NCI-H82 treated with DMSO at 0.1 percent for 48 hours (cell line): ENCODE measurements around the gene TLCD1.
"Not testable (repeated sequence)": the region's sequence is repeated elsewhere in the genome, so short reads cannot be mapped to it uniquely, and the experiment has no call there.

Source experiments
- DNase-seq: peaks from one replicate; lab custom pipeline; 2025; ENCODE audit not compliant: unreplicated experiment; lab: John Stamatoyannopoulos, UW

TLCD1 gene

GRCh38 chr17:28747051-28747691 lies 21.1 kb upstream of the TLCD1 start:
- DNase-seq, result no peak

- peak; percentile 90 for DNase-seq
These were observed 20.6 kb upstream of the TLCD1 start for GRCh38 chr17:28746611-28747050.

- no peak for DNase-seq
These were observed 19.9 kb upstream of the TLCD1 start for GRCh38 chr17:28745786-28746411.

DNA sequence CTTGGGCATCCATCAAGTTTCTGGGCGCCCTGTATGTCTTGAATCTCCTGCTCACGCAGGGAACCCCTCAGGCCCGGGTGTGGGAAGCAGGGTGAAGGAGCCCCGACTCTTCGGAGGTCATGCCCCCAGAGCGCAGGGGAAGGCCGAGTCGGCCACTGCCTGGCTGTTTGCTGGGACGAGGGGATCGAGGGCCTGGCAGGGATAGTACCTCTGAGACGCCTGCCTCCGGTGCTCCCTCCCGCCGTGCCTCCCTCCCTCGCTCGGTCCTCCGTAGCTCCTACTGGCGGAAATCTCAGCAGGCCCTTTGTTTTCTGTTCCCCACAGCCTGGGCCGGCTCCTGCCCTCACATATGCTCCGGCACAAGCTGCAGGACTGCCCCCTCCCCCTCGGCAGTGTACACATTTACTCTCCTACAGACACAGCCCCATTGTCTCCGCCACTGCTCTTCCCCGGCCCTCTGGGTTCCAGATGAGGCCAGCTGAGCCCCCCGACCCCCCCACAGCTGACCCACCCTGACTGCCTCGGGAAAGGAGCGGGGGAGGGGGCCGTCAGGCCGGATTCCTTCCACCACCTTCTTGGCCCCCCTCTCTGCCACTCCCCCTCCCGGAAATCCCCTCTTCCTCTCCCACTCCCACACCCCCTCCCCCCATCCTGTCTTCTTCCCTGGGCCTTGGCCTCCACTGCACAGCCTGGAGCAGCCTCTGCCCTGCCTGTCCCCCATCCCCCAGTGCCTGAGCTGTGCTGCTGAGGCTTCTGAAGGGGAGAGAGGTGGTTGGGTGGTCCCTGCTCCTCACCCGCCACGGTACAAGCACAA lies 19.1 kb upstream of the TLCD1 start:
- DNase-seq, result peak; percentile 24

GRCh38 chr17:28744104-28744971 lies 18.3 kb upstream of the TLCD1 start:
- peak; percentile 52 for DNase-seq

GRCh38 chr17:28743243-28744103 lies 17.4 kb upstream of the TLCD1 start, which contains the start of gene TRAF4:
Gene TRAF4 (plus strand): TSS chr17:28744011. CDS start chr17:28744113, 102 bp downstream.
- DNase-seq, result peak; percentile 70

- no peak for DNase-seq
These were observed 15.6 kb upstream of the TLCD1 start for GRCh38 chr17:28741358-28742349.

DNA sequence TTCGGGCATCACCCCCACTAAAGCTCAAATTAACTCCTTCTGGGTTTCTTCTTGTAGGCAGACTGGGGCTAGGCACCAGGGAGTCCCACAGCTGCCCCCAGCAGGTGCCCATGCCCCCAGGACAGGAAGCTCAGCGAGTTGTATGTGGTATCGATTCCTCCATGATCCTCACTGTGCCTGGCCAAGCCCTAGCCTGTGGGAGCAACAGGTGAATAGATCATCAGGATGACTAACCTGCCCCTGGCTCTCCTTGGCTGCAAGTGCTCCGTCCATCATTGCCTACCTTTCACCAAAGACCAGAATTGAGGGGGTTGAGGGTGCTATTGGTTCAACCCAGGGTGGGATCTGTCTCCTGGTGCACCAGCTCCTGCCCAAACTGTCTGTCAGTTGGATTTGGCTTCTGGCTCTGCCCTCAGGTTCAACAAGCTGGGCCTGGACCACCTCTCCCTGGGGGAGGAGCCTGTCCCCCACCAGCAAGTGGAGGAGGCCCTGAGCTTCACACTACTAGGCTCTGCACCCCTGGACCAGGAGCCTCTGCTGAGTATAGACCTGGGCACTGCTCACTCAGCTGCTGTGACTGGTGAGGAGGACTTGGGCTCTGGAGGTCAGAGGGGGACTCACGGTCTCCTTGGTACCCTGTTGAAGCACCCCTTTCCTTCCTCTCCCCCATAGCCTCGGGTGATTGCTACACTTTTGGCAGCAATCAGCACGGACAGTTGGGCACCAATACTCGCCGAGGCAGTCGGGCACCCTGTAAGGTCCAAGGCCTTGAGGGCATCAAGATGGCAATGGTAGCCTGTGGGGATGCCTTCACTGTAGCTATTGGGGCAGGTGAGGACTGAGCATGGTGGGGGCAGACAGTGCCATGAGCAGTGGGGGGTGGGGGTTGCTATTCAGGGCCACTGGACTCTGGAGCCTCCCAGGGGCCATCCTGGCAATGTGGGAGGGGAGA lies 14.6 kb upstream of the TLCD1 start:
- DNase-seq, result no peak

DNA sequence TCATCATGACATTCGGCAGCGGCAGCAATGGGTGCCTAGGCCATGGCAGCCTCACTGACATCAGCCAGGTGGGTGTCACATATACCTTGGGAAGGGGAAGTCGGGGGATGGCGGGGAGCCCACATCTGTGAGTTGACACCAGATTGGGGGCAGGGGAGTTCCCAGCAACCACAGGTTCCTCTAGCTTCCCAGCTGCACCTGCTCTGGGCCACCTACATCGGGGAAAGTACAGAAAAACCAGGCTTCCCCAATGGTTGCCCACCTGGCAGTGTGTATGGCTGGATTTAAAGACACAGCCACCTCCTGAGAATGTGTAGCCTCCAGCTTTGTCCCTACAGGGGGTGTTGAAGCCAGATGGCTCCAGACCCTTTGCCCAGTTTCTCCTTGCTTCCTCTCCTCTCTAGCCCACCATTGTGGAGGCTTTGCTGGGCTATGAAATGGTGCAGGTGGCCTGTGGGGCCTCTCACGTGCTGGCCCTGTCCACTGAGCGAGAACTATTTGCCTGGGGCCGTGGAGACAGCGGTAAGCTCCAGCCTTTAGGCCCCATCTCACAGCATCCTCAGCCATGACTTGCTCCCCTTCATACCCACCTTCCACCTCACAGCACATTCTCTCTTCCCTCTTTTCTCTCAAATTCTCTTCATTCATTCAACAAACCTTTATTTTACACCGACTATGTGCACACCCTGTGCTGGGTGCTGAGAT lies 12.8 kb upstream of the TLCD1 start:
- DNase-seq, result no peak

DNA sequence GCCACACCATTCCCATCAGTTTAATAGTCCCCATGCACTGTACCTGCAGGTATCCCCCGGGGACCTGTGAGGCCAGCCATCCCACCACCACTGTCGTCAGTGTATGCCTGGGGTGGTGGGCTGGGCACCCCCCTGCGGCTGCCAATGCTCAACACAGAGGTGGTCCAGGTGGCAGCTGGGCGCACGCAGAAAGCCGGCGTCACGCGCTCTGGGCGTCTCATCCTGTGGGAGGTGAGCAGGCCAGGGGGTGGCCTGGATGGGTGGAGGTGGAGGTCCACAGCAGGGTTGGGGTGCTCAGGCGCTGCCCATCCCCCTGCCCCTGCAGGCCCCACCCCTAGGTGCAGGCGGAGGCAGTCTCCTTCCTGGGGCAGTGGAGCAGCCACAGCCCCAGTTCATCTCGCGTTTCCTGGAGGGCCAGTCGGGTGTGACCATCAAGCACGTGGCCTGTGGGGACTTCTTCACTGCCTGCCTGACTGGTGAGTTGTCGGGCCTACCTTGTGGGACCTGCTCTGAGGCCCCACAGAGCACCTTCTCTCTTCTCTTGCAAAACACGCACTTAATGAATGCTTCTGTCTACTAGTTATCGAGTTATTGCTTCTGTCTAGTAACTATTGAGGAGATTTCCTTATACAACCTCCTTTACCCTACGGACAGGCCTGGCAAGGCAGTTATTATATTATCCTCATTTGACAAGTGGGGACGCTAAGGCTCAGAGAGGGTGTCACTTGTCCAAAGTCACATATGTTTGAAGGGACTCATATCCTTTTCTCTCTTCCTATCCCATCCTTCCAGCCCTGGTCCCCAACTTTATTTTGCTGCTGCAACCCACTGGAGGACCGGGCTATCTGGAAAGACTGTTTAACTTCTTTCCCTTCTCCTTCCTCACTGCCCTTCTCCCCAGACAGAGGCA lies 12.0 kb upstream of the TLCD1 start:
- no peak for DNase-seq

GRCh38 chr17:28737316-28737715 lies 11.3 kb upstream of the TLCD1 start:
- DNase-seq, result no peak

GRCh38 chr17:28735913-28736769 lies 10.1 kb upstream of the TLCD1 start:
- DNase-seq, result not testable (repeated sequence)

- no peak for DNase-seq
These were observed 9.2 kb upstream of the TLCD1 start for GRCh38 chr17:28735242-28735722.

DNA sequence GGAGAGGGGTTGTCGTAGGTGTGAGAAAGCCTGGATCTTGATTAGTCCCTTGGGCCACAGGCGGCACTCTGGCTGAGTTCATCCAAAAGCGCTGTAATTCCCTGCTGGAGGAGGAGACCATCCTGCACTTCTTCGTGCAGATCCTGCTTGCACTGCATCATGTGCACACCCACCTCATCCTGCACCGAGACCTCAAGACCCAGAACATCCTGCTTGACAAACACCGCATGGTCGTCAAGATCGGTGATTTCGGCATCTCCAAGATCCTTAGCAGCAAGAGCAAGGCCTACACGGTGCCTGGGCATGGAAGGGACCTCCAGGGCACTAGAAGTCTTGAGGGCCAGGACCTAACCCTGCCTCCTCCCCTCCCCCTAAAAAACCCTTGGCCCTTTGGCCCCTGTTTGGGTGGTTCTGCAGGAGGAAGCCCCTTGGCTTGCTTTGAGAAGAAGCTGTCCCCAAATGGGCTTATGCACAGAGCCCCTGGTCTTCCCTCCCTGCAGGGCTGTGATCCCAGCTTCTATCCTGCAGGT lies 8.7 kb upstream of the TLCD1 start:
- DNase-seq, result no peak

- no peak for DNase-seq
These were observed 7.3 kb upstream of the TLCD1 start for GRCh38 chr17:28733346-28733745.
